Measurements from ENCODE around the gene ESRRB.
A peak's percentile ranks its signal among the peaks of the same experiment; 100 is the strongest.

Gene ESRRB

GRCh38 chr14:76430475-76430980 lies 54.6 kb downstream of the ESRRB start:
- in situ Hi-C loops (cut with MboI; ENCODE audit: low pct_unique_long_range_greater_than_20kb, low sequenced_read_pairs) = no loop called here
- DNase-seq = no peak

GRCh38 chr14:76431538-76431937 lies 55.6 kb downstream of the ESRRB start:
- no peak for DNase-seq
- in situ Hi-C loops (cut with MboI; ENCODE audit: low pct_unique_long_range_greater_than_20kb, low sequenced_read_pairs) = no loop called here

GRCh38 chr14:76432827-76433752 lies 57.2 kb downstream of the ESRRB start:
- in situ Hi-C loops (cut with MboI; ENCODE audit: low pct_unique_long_range_greater_than_20kb, low sequenced_read_pairs) = no loop called here
- DNase-seq = no peak

GRCh38 chr14:76434220-76434619 lies 58.3 kb downstream of the ESRRB start:
- no peak for DNase-seq
- in situ Hi-C loops (cut with MboI; ENCODE audit: low pct_unique_long_range_greater_than_20kb, low sequenced_read_pairs) = no loop called here

- no peak for DNase-seq
- in situ Hi-C loops (cut with MboI; ENCODE audit: low pct_unique_long_range_greater_than_20kb, low sequenced_read_pairs) = no loop called here
These were observed 63.4 kb downstream of the ESRRB start for GRCh38 chr14:76439237-76439775.

- in situ Hi-C loops (cut with MboI; ENCODE audit: low pct_unique_long_range_greater_than_20kb, low sequenced_read_pairs) = no loop called here
- DNase-seq = no peak
These were observed 70.5 kb downstream of the ESRRB start for GRCh38 chr14:76446486-76446885.

GRCh38 chr14:76446921-76447320 lies 71.0 kb downstream of the ESRRB start:
- in situ Hi-C loops (cut with MboI; ENCODE audit: low pct_unique_long_range_greater_than_20kb, low sequenced_read_pairs) = no loop called here

GRCh38 chr14:76450476-76450875 lies 74.5 kb downstream of the ESRRB start:
- in situ Hi-C loops (cut with MboI; ENCODE audit: low pct_unique_long_range_greater_than_20kb, low sequenced_read_pairs) = no loop called here
- DNase-seq = no peak

More at GRCh38 chr14:76446921-76447320, 71.0 kb downstream of the ESRRB start:
- no peak for DNase-seq

- DNase-seq = peak; percentile 39
These were observed 80.3 kb downstream of the ESRRB start for GRCh38 chr14:76456200-76456599.

GRCh38 chr14:76456891-76457586 lies 81.1 kb downstream of the ESRRB start:
- in situ Hi-C loops (cut with MboI; ENCODE audit: low pct_unique_long_range_greater_than_20kb, low sequenced_read_pairs) = no loop called here
- DNase-seq = no peak

More at GRCh38 chr14:76456200-76456599, 80.3 kb downstream of the ESRRB start:
- in situ Hi-C loops (cut with MboI; ENCODE audit: low pct_unique_long_range_greater_than_20kb, low sequenced_read_pairs) = no loop called here

GRCh38 chr14:76457841-76458240 lies 81.9 kb downstream of the ESRRB start:
- no peak for DNase-seq
- in situ Hi-C loops (cut with MboI; ENCODE audit: low pct_unique_long_range_greater_than_20kb, low sequenced_read_pairs) = no loop called here

- no peak for DNase-seq
- in situ Hi-C loops (cut with MboI; ENCODE audit: low pct_unique_long_range_greater_than_20kb, low sequenced_read_pairs) = no loop called here
These were observed 85.9 kb downstream of the ESRRB start for GRCh38 chr14:76461886-76462285.

GRCh38 chr14:76462330-76462729 lies 86.4 kb downstream of the ESRRB start:
- in situ Hi-C loops (cut with MboI; ENCODE audit: low pct_unique_long_range_greater_than_20kb, low sequenced_read_pairs) = no loop called here
- no peak for DNase-seq

GRCh38 chr14:76463105-76463504 lies 87.2 kb downstream of the ESRRB start:
- DNase-seq = no peak
- in situ Hi-C loops (cut with MboI; ENCODE audit: low pct_unique_long_range_greater_than_20kb, low sequenced_read_pairs) = no loop called here

GRCh38 chr14:76464856-76465255 lies 88.9 kb downstream of the ESRRB start:
- in situ Hi-C loops (cut with MboI; ENCODE audit: low pct_unique_long_range_greater_than_20kb, low sequenced_read_pairs) = no loop called here
- no peak for DNase-seq

- DNase-seq = no peak
- in situ Hi-C loops (cut with MboI; ENCODE audit: low pct_unique_long_range_greater_than_20kb, low sequenced_read_pairs) = no loop called here
These were observed 89.7 kb downstream of the ESRRB start for GRCh38 chr14:76465664-76466063.

- no peak for DNase-seq
These were observed 91.8 kb downstream of the ESRRB start for GRCh38 chr14:76467711-76468155.

GRCh38 chr14:76472199-76472723 lies 96.3 kb downstream of the ESRRB start:
- DNase-seq = no peak
- in situ Hi-C loops (cut with MboI; ENCODE audit: low pct_unique_long_range_greater_than_20kb, low sequenced_read_pairs) = no loop called here

More at GRCh38 chr14:76467711-76468155, 91.8 kb downstream of the ESRRB start:
- in situ Hi-C loops (cut with MboI; ENCODE audit: low pct_unique_long_range_greater_than_20kb, low sequenced_read_pairs) = no loop called here

- in situ Hi-C loops (cut with MboI; ENCODE audit: low pct_unique_long_range_greater_than_20kb, low sequenced_read_pairs) = no loop called here
- peak; percentile 16 for DNase-seq
These were observed 97.7 kb downstream of the ESRRB start for GRCh38 chr14:76473481-76474263.
